Measurements from ENCODE around the gene TDRD9. TPM values are rescaled to one million over a fixed set of nuclear protein-coding genes. Genes with fewer than 3 reads are reported as not detected.

The TDRD9 gene
- total and polyA plus RNA-seq, 2 experiments from 2014 or later: 0.24 TPM; not detected in 1

DNA sequence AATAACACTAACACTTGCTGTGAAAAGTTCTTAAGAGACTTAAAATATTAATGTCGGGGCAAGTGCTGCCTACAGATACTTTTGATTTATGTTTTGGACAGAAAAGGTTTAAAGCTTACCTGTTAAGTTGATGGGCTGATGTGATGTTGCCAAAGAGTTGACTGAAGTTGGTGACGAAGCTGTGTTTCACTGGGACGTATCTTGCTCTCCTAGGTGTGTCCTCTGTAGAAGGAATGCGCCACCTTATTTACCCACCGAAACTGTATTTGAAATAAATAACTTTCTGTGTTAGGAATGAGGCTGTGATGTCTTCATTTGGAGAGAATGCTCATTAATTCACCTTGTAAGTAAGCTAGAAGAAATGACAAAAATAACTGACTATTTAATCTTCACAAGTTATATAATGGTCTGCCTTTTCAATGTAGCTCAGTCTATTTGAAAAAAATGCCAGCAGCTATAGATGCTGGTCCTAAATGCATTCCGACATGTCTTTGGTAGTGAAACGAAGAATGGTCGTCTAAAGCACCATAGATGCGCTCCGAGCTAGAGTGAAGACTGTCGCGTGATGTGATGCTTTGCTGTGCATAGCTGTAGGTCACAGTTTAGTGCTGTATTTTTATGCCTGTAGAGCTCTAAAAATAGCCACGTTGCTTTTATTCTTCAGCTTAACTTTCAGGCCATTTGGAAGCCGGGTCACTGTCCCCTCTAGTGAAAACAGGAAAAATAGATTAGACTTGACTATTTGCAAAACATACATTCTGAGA lies 13.9 kb downstream of the TDRD9 start, which contains the start of gene RD3L (continued):
- TF ChIP-seq, protein P1, sequence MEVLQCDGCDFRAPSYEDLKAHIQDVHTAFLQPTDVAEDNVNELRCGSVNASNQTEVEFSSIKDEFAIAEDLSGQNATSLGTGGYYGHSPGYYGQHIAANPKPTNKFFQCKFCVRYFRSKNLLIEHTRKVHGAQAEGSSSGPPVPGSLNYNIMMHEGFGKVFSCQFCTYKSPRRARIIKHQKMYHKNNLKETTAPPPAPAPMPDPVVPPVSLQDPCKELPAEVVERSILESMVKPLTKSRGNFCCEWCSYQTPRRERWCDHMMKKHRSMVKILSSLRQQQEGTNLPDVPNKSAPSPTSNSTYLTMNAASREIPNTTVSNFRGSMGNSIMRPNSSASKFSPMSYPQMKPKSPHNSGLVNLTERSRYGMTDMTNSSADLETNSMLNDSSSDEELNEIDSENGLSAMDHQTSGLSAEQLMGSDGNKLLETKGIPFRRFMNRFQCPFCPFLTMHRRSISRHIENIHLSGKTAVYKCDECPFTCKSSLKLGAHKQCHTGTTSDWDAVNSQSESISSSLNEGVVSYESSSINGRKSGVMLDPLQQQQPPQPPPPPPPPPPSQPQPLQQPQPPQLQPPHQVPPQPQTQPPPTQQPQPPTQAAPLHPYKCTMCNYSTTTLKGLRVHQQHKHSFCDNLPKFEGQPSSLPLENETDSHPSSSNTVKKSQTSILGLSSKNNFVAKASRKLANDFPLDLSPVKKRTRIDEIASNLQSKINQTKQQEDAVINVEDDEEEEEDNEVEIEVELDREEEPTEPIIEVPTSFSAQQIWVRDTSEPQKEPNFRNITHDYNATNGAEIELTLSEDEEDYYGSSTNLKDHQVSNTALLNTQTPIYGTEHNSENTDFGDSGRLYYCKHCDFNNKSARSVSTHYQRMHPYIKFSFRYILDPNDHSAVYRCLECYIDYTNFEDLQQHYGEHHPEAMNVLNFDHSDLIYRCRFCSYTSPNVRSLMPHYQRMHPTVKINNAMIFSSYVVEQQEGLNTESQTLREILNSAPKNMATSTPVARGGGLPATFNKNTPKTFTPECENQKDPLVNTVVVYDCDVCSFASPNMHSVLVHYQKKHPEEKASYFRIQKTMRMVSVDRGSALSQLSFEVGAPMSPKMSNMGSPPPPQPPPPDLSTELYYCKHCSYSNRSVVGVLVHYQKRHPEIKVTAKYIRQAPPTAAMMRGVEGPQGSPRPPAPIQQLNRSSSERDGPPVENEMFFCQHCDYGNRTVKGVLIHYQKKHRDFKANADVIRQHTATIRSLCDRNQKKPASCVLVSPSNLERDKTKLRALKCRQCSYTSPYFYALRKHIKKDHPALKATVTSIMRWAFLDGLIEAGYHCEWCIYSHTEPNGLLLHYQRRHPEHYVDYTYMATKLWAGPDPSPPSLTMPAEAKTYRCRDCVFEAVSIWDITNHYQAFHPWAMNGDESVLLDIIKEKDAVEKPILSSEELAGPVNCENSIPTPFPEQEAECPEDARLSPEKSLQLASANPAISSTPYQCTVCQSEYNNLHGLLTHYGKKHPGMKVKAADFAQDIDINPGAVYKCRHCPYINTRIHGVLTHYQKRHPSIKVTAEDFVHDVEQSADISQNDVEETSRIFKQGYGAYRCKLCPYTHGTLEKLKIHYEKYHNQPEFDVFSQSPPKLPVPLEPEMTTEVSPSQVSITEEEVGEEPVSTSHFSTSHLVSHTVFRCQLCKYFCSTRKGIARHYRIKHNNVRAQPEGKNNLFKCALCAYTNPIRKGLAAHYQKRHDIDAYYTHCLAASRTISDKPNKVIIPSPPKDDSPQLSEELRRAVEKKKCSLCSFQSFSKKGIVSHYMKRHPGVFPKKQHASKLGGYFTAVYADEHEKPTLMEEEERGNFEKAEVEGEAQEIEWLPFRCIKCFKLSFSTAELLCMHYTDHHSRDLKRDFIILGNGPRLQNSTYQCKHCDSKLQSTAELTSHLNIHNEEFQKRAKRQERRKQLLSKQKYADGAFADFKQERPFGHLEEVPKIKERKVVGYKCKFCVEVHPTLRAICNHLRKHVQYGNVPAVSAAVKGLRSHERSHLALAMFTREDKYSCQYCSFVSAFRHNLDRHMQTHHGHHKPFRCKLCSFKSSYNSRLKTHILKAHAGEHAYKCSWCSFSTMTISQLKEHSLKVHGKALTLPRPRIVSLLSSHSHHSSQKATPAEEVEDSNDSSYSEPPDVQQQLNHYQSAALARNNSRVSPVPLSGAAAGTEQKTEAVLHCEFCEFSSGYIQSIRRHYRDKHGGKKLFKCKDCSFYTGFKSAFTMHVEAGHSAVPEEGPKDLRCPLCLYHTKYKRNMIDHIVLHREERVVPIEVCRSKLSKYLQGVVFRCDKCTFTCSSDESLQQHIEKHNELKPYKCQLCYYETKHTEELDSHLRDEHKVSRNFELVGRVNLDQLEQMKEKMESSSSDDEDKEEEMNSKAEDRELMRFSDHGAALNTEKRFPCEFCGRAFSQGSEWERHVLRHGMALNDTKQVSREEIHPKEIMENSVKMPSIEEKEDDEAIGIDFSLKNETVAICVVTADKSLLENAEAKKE (CRISPR knock-in tag; IDR thresholded peaks at IDR 0.05): no peak
- TF ChIP-seq CREB1 (CRISPR knock-in tag; IDR thresholded peaks at IDR 0.05; ENCODE audit: low read depth) (no peak), POLR2AphosphoS5 (IDR thresholded peaks at IDR 0.05; ENCODE audit: low read depth) (no peak), ZNF114 (CRISPR knock-in tag; IDR thresholded peaks at IDR 0.05) (no peak), EZH2phosphoT487 (IDR thresholded peaks at IDR 0.05; ENCODE audit: unreplicated experiment) (no peak)
- TF ChIP-seq, protein P2, sequence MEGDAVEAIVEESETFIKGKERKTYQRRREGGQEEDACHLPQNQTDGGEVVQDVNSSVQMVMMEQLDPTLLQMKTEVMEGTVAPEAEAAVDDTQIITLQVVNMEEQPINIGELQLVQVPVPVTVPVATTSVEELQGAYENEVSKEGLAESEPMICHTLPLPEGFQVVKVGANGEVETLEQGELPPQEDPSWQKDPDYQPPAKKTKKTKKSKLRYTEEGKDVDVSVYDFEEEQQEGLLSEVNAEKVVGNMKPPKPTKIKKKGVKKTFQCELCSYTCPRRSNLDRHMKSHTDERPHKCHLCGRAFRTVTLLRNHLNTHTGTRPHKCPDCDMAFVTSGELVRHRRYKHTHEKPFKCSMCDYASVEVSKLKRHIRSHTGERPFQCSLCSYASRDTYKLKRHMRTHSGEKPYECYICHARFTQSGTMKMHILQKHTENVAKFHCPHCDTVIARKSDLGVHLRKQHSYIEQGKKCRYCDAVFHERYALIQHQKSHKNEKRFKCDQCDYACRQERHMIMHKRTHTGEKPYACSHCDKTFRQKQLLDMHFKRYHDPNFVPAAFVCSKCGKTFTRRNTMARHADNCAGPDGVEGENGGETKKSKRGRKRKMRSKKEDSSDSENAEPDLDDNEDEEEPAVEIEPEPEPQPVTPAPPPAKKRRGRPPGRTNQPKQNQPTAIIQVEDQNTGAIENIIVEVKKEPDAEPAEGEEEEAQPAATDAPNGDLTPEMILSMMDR (conservative IDR thresholded peaks at IDR 0.05; ENCODE audit: low read depth in 2 of 2): no peak

DNA sequence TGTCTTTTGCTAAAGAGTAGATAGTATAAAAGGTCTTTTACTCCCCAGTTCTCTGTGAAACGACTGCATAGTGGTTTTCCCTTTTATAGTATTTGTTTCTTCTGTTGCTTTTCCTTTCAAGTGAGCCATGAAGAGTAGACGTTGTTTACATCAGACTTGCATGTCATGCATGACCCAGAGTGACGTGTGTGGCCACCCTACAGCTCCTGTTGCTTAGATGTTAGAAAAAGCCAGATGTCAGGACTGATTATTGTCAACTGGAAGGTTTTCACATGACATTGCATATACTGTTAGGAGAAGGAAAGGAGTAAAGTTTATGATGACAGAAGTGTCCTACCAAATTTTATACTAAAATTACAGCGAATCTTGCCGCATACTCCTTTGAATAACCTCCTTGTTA lies 15.4 kb downstream of the TDRD9 start:
- ATAC-seq (no peak), DNase-seq (ENCODE audit: low spot score) (no peak)
- no peaks in the 10 kb centered on the region; the same call in 2 of the 3 replicates for H3K36me3 Mint-ChIP-seq (ENCODE audit: low read depth)
- H3K4me1 ChIP-seq (ENCODE audit: insufficient read depth): no peaks in the 10 kb centered on the region
- H3K27ac ChIP-seq (ENCODE audit: low read depth): no peak overlapping the region
- H3K9me2 ChIP-seq (ENCODE audit: insufficient read depth): no peaks in the 10 kb centered on the region
- H3K79me2 ChIP-seq (replicated peaks; ENCODE audit: insufficient read depth): no peaks in the 10 kb centered on the region
- no peaks in the 10 kb centered on the region for H3K27me3 ChIP-seq (ENCODE audit: insufficient read depth)
- no peaks in the 10 kb centered on the region for H3F3A ChIP-seq (replicated peaks; ENCODE audit: low read depth)
- no peaks in the 10 kb centered on the region for H3K36me3 ChIP-seq (ENCODE audit: insufficient read depth)
- H3K4me3 Mint-ChIP-seq: no peak overlapping the region
- H3K4me2 ChIP-seq: no peak overlapping the region
- no peaks in the 10 kb centered on the region for H3K27me3 Mint-ChIP-seq (ENCODE audit: insufficient read depth, low read depth, poor library complexity)
- H3K4me1 Mint-ChIP-seq: no peaks in the 10 kb centered on the region
- H2AFZ ChIP-seq: no peak overlapping the region; the same call in 1 of the 2 replicates
- no peak overlapping the region for H3K27ac Mint-ChIP-seq
- peaks cover 9% of the 10 kb centered on the region; the same call in 2 of the 3 replicates for H3K9me3 Mint-ChIP-seq
- no peak overlapping the region for H3K4me3 ChIP-seq
- no peaks in the 10 kb centered on the region for H4K20me1 ChIP-seq (replicated peaks; ENCODE audit: insufficient read depth)
- no peak for TF ChIP-seq CREB1 (CRISPR knock-in tag; IDR thresholded peaks at IDR 0.05; ENCODE audit: low read depth)
- no peak for TF ChIP-seq ZNF331 (CRISPR knock-in tag; IDR thresholded peaks at IDR 0.05; ENCODE audit: low read depth)
- no peak for TF ChIP-seq POLR2AphosphoS5 (IDR thresholded peaks at IDR 0.05; ENCODE audit: low read depth)
- TF ChIP-seq, protein P3, sequence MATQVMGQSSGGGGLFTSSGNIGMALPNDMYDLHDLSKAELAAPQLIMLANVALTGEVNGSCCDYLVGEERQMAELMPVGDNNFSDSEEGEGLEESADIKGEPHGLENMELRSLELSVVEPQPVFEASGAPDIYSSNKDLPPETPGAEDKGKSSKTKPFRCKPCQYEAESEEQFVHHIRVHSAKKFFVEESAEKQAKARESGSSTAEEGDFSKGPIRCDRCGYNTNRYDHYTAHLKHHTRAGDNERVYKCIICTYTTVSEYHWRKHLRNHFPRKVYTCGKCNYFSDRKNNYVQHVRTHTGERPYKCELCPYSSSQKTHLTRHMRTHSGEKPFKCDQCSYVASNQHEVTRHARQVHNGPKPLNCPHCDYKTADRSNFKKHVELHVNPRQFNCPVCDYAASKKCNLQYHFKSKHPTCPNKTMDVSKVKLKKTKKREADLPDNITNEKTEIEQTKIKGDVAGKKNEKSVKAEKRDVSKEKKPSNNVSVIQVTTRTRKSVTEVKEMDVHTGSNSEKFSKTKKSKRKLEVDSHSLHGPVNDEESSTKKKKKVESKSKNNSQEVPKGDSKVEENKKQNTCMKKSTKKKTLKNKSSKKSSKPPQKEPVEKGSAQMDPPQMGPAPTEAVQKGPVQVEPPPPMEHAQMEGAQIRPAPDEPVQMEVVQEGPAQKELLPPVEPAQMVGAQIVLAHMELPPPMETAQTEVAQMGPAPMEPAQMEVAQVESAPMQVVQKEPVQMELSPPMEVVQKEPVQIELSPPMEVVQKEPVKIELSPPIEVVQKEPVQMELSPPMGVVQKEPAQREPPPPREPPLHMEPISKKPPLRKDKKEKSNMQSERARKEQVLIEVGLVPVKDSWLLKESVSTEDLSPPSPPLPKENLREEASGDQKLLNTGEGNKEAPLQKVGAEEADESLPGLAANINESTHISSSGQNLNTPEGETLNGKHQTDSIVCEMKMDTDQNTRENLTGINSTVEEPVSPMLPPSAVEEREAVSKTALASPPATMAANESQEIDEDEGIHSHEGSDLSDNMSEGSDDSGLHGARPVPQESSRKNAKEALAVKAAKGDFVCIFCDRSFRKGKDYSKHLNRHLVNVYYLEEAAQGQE (IDR thresholded peaks at IDR 0.05; ENCODE audit: unreplicated experiment): no peak

All from GM23338 (cell line).